ENCODE measurements around the gene TSNAX.

Gene TSNAX

GRCh38 chr1:231603598-231604275 is 75.3 kb downstream of the TSNAX start:
- DNase-seq, result peak; percentile 79

- DNase-seq, result no peak
Observed at GRCh38 chr1:231604276-231604621, 75.8 kb downstream of the TSNAX start.

GRCh38 chr1:231605149-231606100 is 77.0 kb downstream of the TSNAX start:
- DNase-seq, result no peak

GRCh38 chr1:231606712-231607111 is 78.2 kb downstream of the TSNAX start:
- no peak for DNase-seq

GRCh38 chr1:231610388-231610787 is 81.9 kb downstream of the TSNAX start:
- no peak for DNase-seq

GRCh38 chr1:231611111-231611510 is 82.6 kb downstream of the TSNAX start:
- no peak for DNase-seq

- no peak for DNase-seq
Observed at GRCh38 chr1:231611851-231612250, 83.4 kb downstream of the TSNAX start.

- DNase-seq, result peak; percentile 62
Observed at GRCh38 chr1:231612393-231613089, 84.1 kb downstream of the TSNAX start.

- no peak for DNase-seq
Observed at GRCh38 chr1:231613419-231614349, 85.2 kb downstream of the TSNAX start.

Data from KG1 (cell line).